ENCODE data around the gene RAB11FIP4. TPM values are rescaled to one million over a fixed set of nuclear protein-coding genes. Genes with fewer than 3 reads are reported as not detected.

Gene RAB11FIP4
- total and polyA plus RNA-seq, 2 donors (not counting 3 experiments of a cell fraction or from before 2014, with no cell fraction given): 0.08 to 0.38 TPM

GRCh38 chr17:31518478-31518877 lies 127.0 kb downstream of the RAB11FIP4 start:
- POLR2A ChIA-PET: no interaction called here
- CTCF ChIA-PET: interaction anchor here (1.4 kb wide), 2 partner anchors 76 to 128 kb away, joined by 3 read pairs; no protein-coding TSS in a partner anchor
- no peak for TF ChIP-seq POLR2AphosphoS5 (IDR thresholded peaks at IDR 0.05; ENCODE audit: insufficient read depth, low read depth, low read length)
- no peak for TF ChIP-seq MYC (IDR thresholded peaks at IDR 0.05; ENCODE audit: low read depth, low read length)
- no peak for TF ChIP-seq EZH2 (IDR thresholded peaks at IDR 0.05; ENCODE audit: borderline replicate concordance, low read depth, low read length, severe bottlenecking)
- TF ChIP-seq POLR2A (IDR thresholded peaks at IDR 0.05; ENCODE audit: low read depth, low read length): no peak
- TF ChIP-seq FOS (IDR thresholded peaks at IDR 0.05; ENCODE audit: borderline replicate concordance, insufficient read depth, low read length): no peak
- TF ChIP-seq MAX (IDR thresholded peaks at IDR 0.05; ENCODE audit: insufficient read depth, insufficient read length): no peak
- TF ChIP-seq JUN (IDR thresholded peaks at IDR 0.05; ENCODE audit: borderline replicate concordance, insufficient read depth, insufficient read length, low read depth): no peak
- TF ChIP-seq GATA2 (IDR thresholded peaks at IDR 0.05; ENCODE audit: insufficient read depth, insufficient read length, low read depth, low read length): no peak
- no peak overlapping the region for H3K9ac ChIP-seq (replicated peaks; ENCODE audit: extremely low read depth, insufficient read depth, low read length)
- no peaks in the 10 kb centered on the region for H3K79me2 ChIP-seq (ENCODE audit: control insufficient read depth, insufficient read depth, low read length)
- intact Hi-C loops (cut with micrococcal nuclease): no loop called here
- H4K20me1 ChIP-seq (replicated peaks; ENCODE audit: control insufficient read depth, extremely low read depth, insufficient read depth, low read length): no peaks in the 10 kb centered on the region
- no peaks in the 10 kb centered on the region for H3K4me1 ChIP-seq (ENCODE audit: control insufficient read depth, extremely low read depth, insufficient read depth, low read length)
- FAIRE-seq (no peak), DNase-seq (ENCODE audit: low read depth, low spot score) (no peak)
- no peaks in the 10 kb centered on the region for H3K36me3 ChIP-seq (ENCODE audit: control insufficient read depth in 2 of 2, extremely low read depth in 1 of 2, insufficient read depth in 2 of 2, low read length in 2 of 2)
- H3K4me3 ChIP-seq (replicated peaks in 1 of 3; ENCODE audit: insufficient read depth in 1 of 3, low read depth in 1 of 3, low read length in 3 of 3): no peak overlapping the region
- H2AFZ ChIP-seq (ENCODE audit: low read depth, low read length): no peak overlapping the region
- no peaks in the 10 kb centered on the region for H3K9me1 ChIP-seq (replicated peaks; ENCODE audit: control insufficient read depth, extremely low read depth, insufficient read depth, low read length)
- no peak overlapping the region for H3K27ac ChIP-seq (ENCODE audit: insufficient read depth, low read depth, low read length)
- dilution Hi-C loops (cut with MboI; ENCODE audit: extremely low pct_ligation_motif_present, low sequenced_read_pairs): no loop called here
- H3K9me3 ChIP-seq (replicated peaks; ENCODE audit: control insufficient read depth, insufficient read depth, low read length): no peaks in the 10 kb centered on the region
- no peaks in the 10 kb centered on the region for H3K27me3 ChIP-seq (ENCODE audit: control insufficient read depth in 2 of 2, insufficient read depth in 2 of 2, low read length in 2 of 2)
- no peak overlapping the region for H3K4me2 ChIP-seq (ENCODE audit: insufficient read depth, low read length)
- no TSS peak for BruUV-seq (replicated peaks)
